Measurements from ENCODE around the gene TMEM233. TPM values are rescaled to one million over a fixed set of nuclear protein-coding genes. Genes with fewer than 3 reads are reported as not detected.

TMEM233 gene
- total and polyA plus RNA-seq, 9 of the 15 experiments (the other 6 are each of a cell fraction or from before 2014, with no cell fraction given), result 0.04 to 0.17 (median 0.07) TPM; not detected in 2

GRCh38 chr12:119661882-119662281, 68.3 kb downstream of the TMEM233 start (continued):
- no peak for TF ChIP-seq GMEB1 (CRISPR knock-in tag; IDR thresholded peaks at IDR 0.05)
- TF ChIP-seq ZBTB49 (CRISPR knock-in tag; IDR thresholded peaks at IDR 0.05; ENCODE audit: borderline replicate concordance), result no peak
- peak; percentile 83 for TF ChIP-seq TCF3 (CRISPR knock-in tag; IDR thresholded peaks at IDR 0.05)
- TF ChIP-seq SPI1 (IDR thresholded peaks at IDR 0.05; ENCODE audit: borderline replicate concordance, low read depth, low read length), result peak; percentile 57; the same call in 1 of the 2 replicates
- peak in 1 of 3 experiments; percentile 22 for TF ChIP-seq YY1 (IDR thresholded peaks at IDR 0.05; ENCODE audit: borderline replicate concordance in 1 of 3, control insufficient read depth in 1 of 3, extremely low read depth in 1 of 3, insufficient read depth in 3 of 3, insufficient read length in 1 of 3, insufficient replicate concordance in 2 of 3, low read depth in 1 of 3, low read length in 2 of 3)
- no peak for TF ChIP-seq ZNF830 (CRISPR knock-in tag; IDR thresholded peaks at IDR 0.05)
- TF ChIP-seq CREB3L1 (IDR thresholded peaks at IDR 0.05; ENCODE audit: borderline replicate concordance, low read depth), result peak; percentile 89
- no peak for TF ChIP-seq NFXL1 (CRISPR knock-in tag; IDR thresholded peaks at IDR 0.05)
- no peak for TF ChIP-seq ATF2 (CRISPR knock-in tag; IDR thresholded peaks at IDR 0.05)
- 0 out of 4 replicates have a peak, but pooled peaks of 1 of the 2 experiments have one; percentile 26 for TF ChIP-seq TEAD1 (CRISPR knock-in tag; IDR thresholded peaks at IDR 0.05)
- no peak for TF ChIP-seq SNRNP70 (optimal IDR thresholded peaks at IDR 0.05; ENCODE audit: low read depth, low read length)
- no peak for TF ChIP-seq POLR2H (tag; IDR thresholded peaks at IDR 0.05; ENCODE audit: low read depth)
- TF ChIP-seq CBFA2T3 (IDR thresholded peaks at IDR 0.05), result peak; percentile 86
- no peak for TF ChIP-seq ZNF583 (CRISPR knock-in tag; IDR thresholded peaks at IDR 0.05)
- no peak for TF ChIP-seq EZH2 (IDR thresholded peaks at IDR 0.05; ENCODE audit: borderline replicate concordance, low read depth, low read length)
- TF ChIP-seq DPF2 (IDR thresholded peaks at IDR 0.05), result peak; percentile 78
- no peak for TF ChIP-seq TCF15 (CRISPR knock-in tag; IDR thresholded peaks at IDR 0.05)
- no peak for TF ChIP-seq HMG20A (CRISPR knock-in tag; conservative IDR thresholded peaks at IDR 0.05)
- TF ChIP-seq RBM34 (IDR thresholded peaks at IDR 0.05; ENCODE audit: borderline replicate concordance, insufficient read depth, low read length), result no peak

All from K562 (cell line).